ENCODE results near the gene NOS3. TPM values are rescaled to one million over a fixed set of nuclear protein-coding genes. Genes with fewer than 3 reads are reported as not detected.

Gene NOS3
- total and polyA plus RNA-seq, 2 of the 13 experiments (the other 11 are each of a cell fraction or from before 2014, with no cell fraction given) = 3.7 to 7.5 TPM

GRCh38 chr7:151017953-151018420 lies 27.2 kb downstream of the NOS3 start (continued):
- TF ChIP-seq ZNF281 (CRISPR knock-in tag; IDR thresholded peaks at IDR 0.05; ENCODE audit: borderline replicate concordance) (0 out of 2 replicates have a peak, but pooled peaks have one; percentile 42), ZNF614 (CRISPR knock-in tag; IDR thresholded peaks at IDR 0.05; ENCODE audit: borderline replicate concordance) (peak; percentile 31; the same call in 1 of the 2 replicates), TFDP1 (CRISPR knock-in tag; IDR thresholded peaks at IDR 0.05; ENCODE audit: borderline replicate concordance) (peak; percentile 53; the same call in 1 of the 2 replicates), ZNF235 (CRISPR knock-in tag; IDR thresholded peaks at IDR 0.05; ENCODE audit: borderline replicate concordance) (peak; percentile 77; the same call in 1 of the 2 replicates), ATF7 (IDR thresholded peaks at IDR 0.05) (no peak), ATF7 (CRISPR knock-in tag; IDR thresholded peaks at IDR 0.05) (0 out of 2 replicates have a peak, but pooled peaks have one; percentile 29), ZNF605 (CRISPR knock-in tag; IDR thresholded peaks at IDR 0.05) (0 out of 2 replicates have a peak, but pooled peaks have one; percentile 42), SPEN (CRISPR knock-in tag; IDR thresholded peaks at IDR 0.05; ENCODE audit: low read depth) (0 out of 2 replicates have a peak, but pooled peaks have one; percentile 27), ZGPAT (CRISPR knock-in tag; IDR thresholded peaks at IDR 0.05) (0 out of 2 replicates have a peak, but pooled peaks have one; percentile 46), ZNF280D (CRISPR knock-in tag; IDR thresholded peaks at IDR 0.05) (no peak), ATF2 (CRISPR knock-in tag; IDR thresholded peaks at IDR 0.05) (0 out of 2 replicates have a peak, but pooled peaks have one; percentile 30), MIER3 (CRISPR knock-in tag; IDR thresholded peaks at IDR 0.05; ENCODE audit: borderline replicate concordance) (0 out of 2 replicates have a peak, but pooled peaks have one; percentile 26), HNF1B (CRISPR knock-in tag; IDR thresholded peaks at IDR 0.05) (peak; percentile 60), KLF16 (CRISPR knock-in tag; IDR thresholded peaks at IDR 0.05) (0 out of 4 replicates have a peak, but pooled peaks of 1 of the 2 experiments have one; percentile 40)
